Esophagus mucosa (tissue), 1 donor: ENCODE results near the gene PANK4. TPM values are rescaled to one million over a fixed set of nuclear protein-coding genes. Genes with fewer than 3 reads are reported as not detected.

ENCODE experiments used
- ATAC-seq: fragments of 200-7000 bp; cut with Tn5 transposase; one replicate; pipeline ENCODE4 v1.9.1; 2020
- total RNA-seq: library from RNA; stranded (reverse); gene quantifications from one replicate; pipeline ENCODE4 v1.2.4, GENCODE V29; 2023
- donor health status: DM: yes; HTN: yes; CAD: no.

Gene PANK4
- total RNA-seq, 1 donor from 2014 or later: 10.1 TPM

- ATAC-seq: no peak
Observed at GRCh38 chr1:2528016-2528415, 1.6 kb upstream of the PANK4 start.

- no peak for ATAC-seq
Observed at GRCh38 chr1:2527556-2527860, 1.1 kb upstream of the PANK4 start.

- peak; percentile 67 for ATAC-seq
Observed at GRCh38 chr1:2526824-2527555, 594 bp upstream of the PANK4 start.

- no peak for ATAC-seq
Observed at GRCh38 chr1:2525572-2525919, 850 bp downstream of the PANK4 start.

- ATAC-seq: no peak
Observed at GRCh38 chr1:2523891-2524609, 2.3 kb downstream of the PANK4 start.

- ATAC-seq: no peak
Observed at GRCh38 chr1:2523191-2523890, 3.1 kb downstream of the PANK4 start.

- no peak for ATAC-seq
Observed at GRCh38 chr1:2522230-2522629, 4.2 kb downstream of the PANK4 start.

- ATAC-seq: no peak
Observed at GRCh38 chr1:2520806-2521205, 5.6 kb downstream of the PANK4 start.

- ATAC-seq: no peak
Observed at GRCh38 chr1:2520206-2520605, 6.2 kb downstream of the PANK4 start.

- no peak for ATAC-seq
Observed at GRCh38 chr1:2519729-2520128, 6.7 kb downstream of the PANK4 start.

- ATAC-seq: no peak
Observed at GRCh38 chr1:2519029-2519685, 7.2 kb downstream of the PANK4 start.

GRCh38 chr1:2518528-2518927, 7.9 kb downstream of the PANK4 start:
- ATAC-seq: no peak

GRCh38 chr1:2517966-2518365, 8.4 kb downstream of the PANK4 start:
- no peak for ATAC-seq

GRCh38 chr1:2516946-2517345, 9.4 kb downstream of the PANK4 start:
- no peak for ATAC-seq

- no peak for ATAC-seq
Observed at GRCh38 chr1:2516124-2516523, 10.3 kb downstream of the PANK4 start.

GRCh38 chr1:2515763-2516080, 10.7 kb downstream of the PANK4 start:
- no peak for ATAC-seq

- no peak for ATAC-seq
Observed at GRCh38 chr1:2514863-2515762, 11.3 kb downstream of the PANK4 start.

- no peak for ATAC-seq
Observed at GRCh38 chr1:2513939-2514652, 12.3 kb downstream of the PANK4 start.

- ATAC-seq: no peak
Observed at GRCh38 chr1:2512862-2513421, 13.5 kb downstream of the PANK4 start.

- ATAC-seq: no peak
Observed at GRCh38 chr1:2510366-2511155, 15.8 kb downstream of the PANK4 start.

GRCh38 chr1:2509589-2509988, 16.8 kb downstream of the PANK4 start:
- no peak for ATAC-seq
